HG03442 (cell line): ENCODE results near the gene DUSP23.

ENCODE experiments used
- ATAC-seq: cut with Tn5 transposase; IDR thresholded peaks from one replicate; pipeline ENCODE4 v1.9.1; 2021; ENCODE audit warnings: mild to moderate bottlenecking, moderate library complexity; ENCODE audit not compliant: unreplicated experiment

DUSP23 gene

DNA sequence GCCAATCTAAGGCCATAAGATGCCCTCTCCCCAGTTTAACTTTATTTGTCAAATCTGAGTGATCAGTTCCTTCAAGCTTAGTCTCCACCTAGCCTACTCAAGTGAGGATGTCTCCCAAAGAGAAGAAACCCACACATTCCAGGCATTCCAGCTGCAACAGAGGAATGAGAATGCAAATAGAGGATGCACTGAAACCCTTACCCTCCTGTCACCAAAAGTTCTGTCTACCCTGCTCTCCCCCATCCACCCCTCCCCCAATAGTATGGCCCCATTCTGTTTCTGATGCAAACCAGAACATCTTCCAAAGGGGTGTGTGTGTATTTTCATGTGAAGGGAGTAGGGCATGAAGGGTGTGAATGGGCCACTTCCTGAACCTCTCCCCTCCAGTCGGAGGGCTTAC, 3.0 kb downstream of the DUSP23 start:
- ATAC-seq, result no peak

DNA sequence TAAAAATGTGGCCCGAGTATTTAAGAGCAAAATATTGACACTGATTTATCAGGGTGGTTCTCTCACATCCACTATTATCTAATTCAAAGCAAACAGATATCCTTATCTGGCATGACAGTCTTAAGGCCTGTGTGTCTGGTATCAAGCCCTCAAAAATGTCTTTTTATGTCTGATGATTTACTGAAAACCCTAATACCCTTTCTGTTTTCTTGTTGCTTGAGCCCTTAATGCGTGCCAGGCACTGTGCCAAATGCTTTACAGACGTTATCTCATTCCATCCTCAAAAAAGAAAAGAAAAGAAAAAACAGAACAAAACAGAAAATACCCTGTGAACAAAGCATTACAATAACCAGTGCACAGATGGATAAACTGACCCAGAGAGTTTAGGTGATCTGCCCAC, 5.7 kb downstream of the DUSP23 start:
- no peak for ATAC-seq

DNA sequence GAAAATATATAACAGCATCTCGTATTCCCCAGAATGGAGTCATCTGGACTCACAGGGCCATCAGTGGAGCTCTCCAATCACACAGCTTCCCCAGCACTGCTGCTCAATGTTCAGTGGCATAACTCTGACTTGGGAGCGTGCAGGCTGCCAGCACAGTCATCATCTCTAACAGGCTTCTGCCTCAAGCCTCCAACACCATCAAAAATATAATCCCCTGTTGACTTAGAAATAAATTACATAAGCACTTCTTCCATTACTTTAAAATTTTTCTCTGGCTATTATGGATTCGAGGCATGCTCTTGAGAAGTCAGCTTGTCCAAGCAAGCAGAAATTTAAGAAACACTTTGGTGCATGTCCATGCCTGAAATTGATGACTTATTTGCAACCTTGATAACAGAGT, 6.2 kb downstream of the DUSP23 start:
- no peak for ATAC-seq

DNA sequence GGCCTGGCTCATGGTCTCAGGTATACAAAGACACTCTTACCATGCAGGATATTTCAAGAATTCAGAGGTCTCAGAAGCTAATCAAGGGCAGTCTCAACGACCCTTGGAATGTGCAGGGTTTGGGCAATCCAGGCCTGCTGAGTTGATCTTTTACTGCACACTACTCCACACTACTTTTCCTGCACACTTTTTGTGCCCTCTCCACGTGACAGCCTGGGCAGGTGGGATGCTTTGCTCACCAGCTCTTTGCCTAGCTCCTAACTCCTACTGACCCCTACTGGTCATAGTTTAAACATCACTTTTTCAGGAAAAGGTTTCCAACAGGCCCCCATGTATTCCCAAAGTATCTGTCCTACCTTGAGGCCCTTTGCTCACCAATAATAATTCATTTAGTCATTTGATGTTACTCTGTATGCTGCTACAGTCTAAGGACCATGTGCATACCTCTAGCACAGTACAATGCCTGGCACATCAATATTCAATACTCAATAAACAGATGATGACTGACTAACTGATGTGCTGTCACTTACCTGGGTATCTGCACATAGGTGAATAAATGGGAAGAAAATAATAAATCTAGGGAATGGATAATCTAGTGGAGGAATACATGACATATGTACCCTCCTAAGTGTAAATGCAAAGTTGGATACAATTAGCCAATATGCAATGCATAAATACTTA, 9.6 kb downstream of the DUSP23 start:
- no peak for ATAC-seq

DNA sequence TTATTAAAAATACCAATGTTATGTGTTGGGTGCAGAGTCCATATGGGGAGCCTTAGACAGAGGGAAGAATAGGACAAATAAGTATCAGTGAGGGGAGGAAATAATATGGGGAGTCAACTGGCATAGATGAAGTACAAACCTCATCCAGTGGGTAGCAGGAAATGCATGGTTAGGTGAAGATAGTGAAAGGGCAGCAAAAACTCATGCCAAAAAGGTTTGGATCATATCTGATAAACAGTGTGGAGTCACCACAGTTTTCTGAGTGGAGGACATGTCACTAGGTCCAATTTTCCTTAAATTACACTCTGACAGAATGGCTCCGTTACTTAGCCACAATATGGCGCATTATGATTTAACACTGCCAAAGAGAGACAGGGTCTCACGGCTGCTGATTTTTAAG, 10.3 kb downstream of the DUSP23 start:
- ATAC-seq, result no peak

DNA sequence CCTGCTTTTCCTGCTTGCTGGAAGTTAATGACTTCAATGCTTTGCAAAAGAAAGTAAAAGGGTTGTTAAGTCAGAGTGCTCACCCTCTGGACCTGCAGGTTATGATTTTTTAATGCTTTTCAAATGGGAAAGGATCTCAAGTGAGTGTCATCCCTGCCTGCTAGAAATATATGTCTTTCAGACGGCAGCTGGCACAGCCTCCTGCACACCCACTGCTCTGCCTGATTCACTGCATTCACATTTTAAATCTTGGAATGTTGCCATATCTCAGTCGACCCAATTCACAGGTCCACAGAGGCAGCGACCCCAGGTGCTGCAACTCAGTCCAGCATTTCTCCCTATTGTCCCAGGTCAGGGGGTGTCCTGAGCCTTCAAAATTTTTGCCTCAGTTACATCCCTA, 10.7 kb downstream of the DUSP23 start:
- ATAC-seq, result no peak

DNA sequence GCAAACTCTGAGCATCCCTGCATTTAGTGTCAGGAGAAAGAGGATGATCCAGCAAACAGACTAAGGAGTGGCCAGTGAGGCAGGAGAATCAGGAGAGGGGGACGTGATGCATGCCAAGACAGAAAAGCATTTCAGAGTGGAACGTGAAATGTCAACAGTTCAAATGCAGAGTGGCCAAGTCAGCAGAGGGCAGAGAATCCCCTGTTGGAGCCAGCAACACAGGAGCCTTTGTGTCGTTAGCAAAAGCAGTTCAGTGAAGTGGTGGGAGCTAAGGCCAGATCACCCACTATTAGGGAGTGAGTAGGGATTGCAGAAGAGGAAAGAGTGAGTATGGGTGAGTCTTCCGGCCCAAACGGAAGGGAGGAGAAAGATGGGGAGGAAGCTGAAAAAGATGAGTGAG, 14.8 kb downstream of the DUSP23 start:
- no peak for ATAC-seq

DNA sequence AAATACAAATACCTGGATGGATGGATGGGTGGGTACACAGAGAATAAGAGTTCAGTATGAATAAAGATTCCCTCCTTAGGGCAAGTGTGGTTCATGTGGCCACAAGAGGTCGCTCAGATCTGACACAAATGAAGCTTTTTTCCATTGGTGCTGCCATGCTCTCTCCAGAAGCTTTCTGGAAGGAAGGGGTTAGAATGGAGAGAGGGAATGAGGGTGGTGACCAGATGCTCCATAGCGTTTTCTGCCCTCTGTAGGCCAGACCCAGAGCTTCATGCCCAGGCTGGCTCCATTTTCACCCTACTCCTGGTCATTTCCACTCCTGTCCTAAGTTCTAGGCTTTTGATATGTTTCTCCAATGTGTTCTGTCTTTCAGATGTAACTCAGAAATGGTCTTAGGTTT, 18.1 kb downstream of the DUSP23 start:
- ATAC-seq, result no peak

DNA sequence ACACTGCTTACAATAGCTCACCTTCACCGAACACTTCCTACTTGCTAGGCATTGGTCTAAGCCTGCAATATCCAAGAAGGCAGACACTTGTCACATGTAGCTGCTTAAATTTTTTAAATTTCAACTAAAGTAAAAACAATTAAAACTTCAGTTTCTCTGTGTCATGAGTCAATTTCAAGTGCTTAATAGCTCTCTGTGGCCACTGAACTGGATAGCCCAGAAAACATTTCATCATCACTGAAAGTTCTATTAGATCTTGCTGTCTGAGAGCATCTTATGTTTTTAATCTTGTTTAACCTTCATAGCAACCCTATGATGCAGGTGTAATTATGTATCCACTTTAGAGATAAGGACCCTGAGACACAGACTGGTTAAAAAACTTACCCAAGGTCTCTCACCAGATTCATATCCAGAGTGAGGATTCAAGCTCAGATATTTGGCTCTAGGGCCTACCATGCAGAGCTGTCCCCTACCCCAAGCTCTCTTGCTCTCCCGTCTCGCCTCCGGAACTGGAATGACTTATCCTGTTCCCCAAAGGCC, 18.8 kb downstream of the DUSP23 start:
- ATAC-seq, result no peak

DNA sequence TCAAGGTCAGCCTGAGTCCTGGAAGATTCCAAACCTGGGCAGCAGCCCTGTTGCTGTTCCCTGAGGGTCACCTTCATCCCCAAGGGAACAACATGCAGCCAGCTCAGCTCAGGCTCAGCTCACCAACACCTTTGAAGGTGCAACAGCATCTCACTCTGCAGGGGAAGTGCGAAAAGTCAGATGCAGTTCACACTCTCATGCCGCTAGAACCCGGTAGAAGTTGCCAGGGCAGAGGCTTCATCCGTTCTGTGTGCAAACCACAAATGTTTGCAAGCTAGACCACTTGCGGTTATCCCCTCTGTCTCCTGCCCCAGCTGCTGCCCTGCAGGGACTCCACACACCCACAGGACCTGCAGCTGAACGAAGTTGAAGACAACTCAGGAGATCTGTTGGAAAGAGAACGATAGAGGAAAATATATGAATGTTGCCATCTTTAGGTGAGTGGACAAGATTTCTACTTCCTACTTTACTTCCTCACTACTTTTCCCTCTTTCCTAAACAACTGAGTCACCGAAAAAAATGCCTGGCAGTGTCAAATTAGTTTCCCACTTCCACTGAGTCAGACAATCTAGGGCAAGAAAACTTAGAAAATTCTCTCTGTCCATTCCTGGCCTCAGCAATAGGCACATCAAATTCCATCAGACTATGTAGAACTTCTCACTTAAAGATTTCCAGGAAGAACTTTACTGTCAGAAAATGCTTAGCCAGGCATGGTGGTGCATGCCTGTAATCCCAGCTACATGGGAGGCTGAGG, 19.6 kb downstream of the DUSP23 start:
- no peak for ATAC-seq

DNA sequence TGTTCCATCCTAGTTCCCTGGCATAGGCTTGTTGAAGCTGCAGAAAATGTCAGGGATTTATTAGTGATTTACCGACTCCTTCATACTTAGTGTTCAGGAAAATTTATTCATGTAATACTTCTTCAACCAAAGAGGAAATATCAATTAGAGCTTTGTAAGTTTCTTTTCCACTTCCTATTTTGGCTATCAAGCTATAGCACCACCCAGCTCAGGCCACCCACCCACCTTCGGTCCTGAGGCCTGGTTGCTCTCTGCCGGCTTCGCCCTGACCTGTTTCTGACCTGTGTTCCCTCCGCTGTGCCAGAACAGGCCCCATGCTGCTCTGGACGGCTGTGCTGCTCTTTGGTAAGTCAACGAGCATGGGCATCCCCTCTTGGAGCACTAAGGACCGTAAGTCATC, 21.3 kb downstream of the DUSP23 start, which contains the start of gene FCRL6:
Gene FCRL6 (plus strand): TSS at position 250 of the 400 bp plus-strand sequence. CDS start 65 bp downstream, at position 315.
- ATAC-seq, result no peak

DNA sequence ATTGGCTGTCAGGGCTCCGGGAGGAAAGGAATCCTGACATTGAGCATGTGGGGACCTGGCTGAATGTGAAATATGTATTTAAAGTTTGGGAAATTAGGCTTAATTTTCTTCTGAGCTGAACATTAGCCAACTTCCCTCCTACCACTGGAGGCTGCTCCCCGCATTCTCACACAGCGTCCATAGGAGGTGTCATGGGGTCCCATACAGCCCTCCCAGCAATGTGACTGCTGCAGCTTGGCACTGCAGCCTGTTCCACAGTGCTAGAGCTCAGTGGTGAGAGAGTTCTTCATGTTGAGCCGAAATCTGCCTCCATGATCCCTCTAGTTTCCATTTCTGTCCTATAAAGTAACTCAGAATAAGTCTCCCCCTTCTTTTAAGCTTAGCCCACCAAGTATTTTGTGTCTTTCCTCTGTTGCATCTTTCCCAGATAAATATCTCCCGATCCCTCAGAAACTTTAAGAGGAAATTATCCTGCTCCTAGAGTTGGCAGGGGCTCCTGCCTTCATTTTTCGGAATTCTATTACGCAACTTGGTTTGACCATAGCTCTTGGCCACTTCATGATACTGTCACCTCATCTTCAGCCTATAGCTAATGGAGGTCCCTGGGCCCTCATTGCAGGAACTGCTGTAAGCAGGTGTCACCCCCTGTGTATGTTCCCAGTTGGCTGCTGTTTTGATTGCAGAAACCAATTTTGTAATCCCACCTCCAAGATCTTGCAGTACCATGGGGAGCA, 23.4 kb downstream of the DUSP23 start:
- no peak for ATAC-seq

DNA sequence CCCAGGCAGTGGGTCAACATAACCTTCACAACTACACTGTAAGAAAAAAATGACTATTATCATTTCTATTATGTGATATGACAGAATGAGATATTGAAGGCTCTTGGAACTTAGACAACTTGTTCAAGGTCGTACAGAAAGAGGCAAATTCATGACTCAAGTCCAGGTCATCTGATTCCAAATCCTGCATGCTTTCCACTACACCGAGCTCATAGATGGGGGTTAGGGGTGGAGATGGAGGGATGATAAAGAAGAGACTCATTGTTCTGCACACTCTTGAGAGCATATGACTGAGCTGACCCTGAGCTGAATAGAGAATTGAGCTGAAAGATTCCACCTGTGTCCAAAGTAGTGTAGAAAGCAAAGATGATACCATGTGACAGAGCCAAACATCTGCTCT, 24.2 kb downstream of the DUSP23 start:
- no peak for ATAC-seq

DNA sequence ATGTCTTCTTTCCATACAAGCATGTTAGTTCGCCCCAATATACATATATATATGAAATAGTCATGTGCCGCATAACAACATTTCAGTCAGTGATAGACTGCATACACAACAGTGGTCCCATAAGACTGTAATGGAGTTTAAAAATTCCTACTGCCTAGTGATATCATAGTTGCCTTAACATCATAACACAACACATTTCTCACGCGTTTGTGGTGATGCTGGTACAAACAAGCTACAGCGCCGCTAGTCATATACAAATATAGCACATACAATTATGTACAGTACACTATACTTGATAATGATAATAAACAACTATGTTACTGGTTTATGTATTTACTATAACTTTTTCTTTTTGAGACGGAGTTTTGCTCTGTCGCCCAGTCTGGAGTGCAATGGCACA, 35.2 kb downstream of the DUSP23 start:
- ATAC-seq, result no peak

DNA sequence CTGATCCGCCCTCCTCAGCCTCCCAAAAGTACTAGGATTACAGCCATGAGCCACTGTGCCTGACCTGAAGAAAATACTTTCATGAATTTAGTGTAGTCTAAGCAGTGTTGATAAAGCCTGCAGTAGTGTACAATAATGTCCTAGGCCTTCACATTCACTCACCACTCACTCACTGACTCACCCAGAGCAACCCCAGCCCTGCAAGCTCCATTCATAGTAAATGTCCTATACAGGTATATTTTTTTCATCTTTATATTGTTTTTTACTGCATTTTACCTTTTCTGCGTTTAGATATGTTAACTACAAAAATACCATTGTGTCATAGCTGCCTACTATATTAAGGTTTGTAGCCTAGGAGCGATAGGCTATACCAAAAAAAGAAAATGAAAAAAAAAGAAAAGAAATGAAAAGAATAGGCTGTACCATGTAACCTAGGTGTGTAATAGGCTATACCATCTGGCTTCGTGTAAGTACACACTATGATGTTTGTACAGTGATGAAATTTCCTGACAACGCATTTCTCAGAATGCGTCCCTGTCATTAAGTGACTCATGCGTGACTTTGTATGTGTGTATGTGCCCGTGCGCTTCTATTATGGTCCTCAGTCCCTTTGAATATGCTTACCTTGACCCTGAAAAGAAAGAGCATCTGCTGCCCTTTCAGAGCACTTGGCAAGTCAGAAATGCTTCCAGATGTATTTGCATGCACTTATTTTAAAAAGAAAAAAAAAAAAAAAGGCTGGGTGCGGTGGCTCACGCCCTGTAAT, 36.7 kb downstream of the DUSP23 start:
- ATAC-seq, result no peak

DNA sequence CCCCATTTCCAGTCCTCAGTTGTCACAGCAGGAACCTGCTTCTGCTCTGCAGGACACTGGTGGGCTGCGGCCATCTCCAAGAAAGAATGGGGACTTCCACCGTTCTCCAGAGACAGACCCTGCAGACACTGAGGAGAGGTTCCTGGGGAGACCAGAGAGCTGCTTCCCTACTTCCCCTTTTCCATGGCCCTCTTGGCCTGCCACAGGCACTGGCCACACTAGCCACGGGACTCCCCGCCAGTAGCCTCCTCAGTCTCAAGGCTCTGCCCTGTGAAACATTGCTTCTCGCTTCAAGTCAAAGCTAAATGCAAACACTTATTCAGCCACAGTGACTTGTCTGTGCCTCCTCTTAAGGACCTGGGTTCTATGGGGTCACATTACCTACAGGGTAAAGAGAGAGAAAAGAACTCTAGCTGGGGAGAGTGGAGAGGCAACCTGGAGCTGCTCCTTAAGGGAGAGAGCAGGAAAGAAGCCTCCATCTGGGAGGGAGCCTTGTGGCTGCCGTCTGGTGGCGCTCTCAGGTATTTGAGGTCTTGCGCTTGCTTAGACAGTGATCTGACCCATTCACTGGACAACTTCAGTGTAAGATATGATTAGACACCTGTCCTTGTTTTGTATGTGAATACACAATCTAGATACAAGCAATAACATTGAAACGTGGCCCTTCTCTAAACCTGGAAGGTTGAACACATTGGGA, 40.6 kb downstream of the DUSP23 start:
- no peak for ATAC-seq

DNA sequence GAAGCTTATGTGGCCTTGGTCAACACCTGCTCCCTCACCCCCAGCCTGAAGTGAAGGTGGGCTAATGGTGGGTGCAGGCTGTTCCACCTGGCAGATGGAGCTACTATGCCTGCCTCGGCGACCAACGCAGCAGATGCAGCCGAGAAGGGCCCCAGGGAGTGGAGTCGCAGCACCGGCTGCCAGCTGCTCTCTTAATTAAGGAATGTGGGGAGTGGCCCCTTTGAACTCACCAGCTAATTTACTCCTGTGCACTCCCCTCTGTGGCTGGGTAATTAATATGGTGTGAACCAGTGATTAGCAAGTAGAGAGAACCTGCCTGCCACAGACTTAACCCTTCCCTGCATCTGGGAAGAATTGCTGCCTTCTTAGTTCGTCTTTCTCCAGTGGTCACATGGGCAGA, 42.6 kb downstream of the DUSP23 start:
- no peak for ATAC-seq

DNA sequence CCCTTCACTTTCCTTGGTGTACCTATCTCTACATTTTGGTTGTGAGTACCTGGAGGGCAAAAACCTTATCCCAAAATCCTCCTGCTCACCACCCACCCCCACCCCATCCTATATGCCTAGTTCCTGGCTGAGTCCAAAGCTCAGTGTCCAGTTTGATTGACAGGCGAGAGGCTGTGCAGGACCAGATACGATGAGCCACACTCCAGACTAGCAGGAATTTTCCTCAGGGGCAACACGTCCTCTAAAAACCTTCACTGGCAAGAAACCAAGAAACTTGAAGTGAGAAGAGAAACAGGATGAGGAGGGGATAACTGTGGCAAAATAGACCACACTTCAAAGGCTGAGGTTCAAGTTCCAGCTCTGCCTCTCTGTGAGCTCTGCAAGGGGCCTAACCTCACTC, 44.8 kb downstream of the DUSP23 start:
- no peak for ATAC-seq

DNA sequence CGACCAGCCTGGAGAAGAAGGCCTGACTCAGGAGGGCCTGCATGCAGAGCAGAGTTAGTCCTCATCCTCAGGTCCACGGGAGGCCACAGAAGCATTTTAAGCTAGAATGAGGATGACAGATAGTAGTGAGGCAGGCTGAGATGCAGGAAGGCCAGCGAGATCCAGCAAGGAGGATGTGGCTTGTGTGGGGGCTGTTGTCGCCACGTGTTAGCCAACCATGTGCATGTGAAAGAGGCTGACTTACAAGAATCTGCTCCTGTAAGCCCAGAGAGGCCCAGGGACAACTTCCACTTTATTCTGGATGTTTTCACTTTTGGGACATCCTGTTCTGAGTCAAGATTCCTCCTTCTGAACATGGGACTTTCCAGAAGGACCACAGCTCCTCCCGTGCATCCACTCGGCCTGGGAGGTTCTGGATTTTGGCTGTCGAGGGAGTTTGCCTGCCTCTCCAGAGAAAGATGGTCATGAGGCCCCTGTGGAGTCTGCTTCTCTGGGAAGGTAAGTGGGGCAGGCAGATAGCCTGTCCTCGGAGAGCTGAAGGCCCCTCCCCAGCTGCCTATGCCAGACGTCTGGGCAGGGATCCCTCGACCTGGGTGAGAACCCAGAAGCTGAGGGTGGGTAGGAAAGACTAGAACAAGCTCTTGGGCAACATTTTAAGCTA, 45.8 kb downstream of the DUSP23 start, which contains the start of gene SLAMF8:
Gene SLAMF8 (plus strand): TSS at position 433 of the 661 bp plus-strand sequence. CDS start 26 bp downstream, at position 459.
- no peak for ATAC-seq

DNA sequence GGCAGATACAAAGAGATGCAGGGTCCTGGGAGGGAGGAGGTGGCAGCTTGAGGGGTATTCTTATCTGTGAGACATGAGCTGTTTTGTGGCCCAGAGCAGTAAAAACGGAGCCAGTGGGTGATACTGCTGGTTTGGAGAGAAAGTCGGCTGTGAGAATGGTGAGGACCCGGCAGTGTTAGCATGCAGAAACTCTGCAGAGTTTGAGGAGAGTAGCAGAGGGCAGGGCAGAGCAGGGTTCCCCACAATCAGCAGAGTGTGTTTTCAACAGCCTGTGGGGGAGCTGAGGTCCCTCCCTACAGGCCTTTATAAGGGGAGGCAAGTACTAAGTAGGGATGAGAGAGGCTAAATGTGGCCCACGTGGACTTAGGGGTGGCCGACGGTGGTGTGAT, 46.3 kb downstream of the DUSP23 start:
- ATAC-seq, result no peak
